WERI-Rb-1 (cell line): ENCODE data around the gene SLC2A10.

Experiments used
- DNase-seq: peaks from one replicate; pipeline ENCODE4 v3.0.0-alpha.2; 2020
- H3K27ac ChIP-seq: fragments of 250-450 bp; sonication (Bioruptor Pico); 2 replicates; pipeline ENCODE4 v1.5.1; 2020; ENCODE audit warnings: mild to moderate bottlenecking, moderate library complexity
- H3K27me3 ChIP-seq: fragments of 250-450 bp; sonication (Bioruptor Pico); 2 replicates; pipeline ENCODE4 v1.5.1; 2021; ENCODE audit warnings: mild to moderate bottlenecking, low read depth, moderate library complexity; ENCODE audit not compliant: insufficient read depth, severe bottlenecking
- H3K36me3 ChIP-seq: fragments of 250-450 bp; sonication (Bioruptor Pico); 2 replicates; pipeline ENCODE4 v1.5.1; 2020; ENCODE audit warnings: mild to moderate bottlenecking, moderate library complexity
- H3K4me3 ChIP-seq: 2 replicates; pipeline ENCODE4 v1.5.1; 2011; ENCODE audit warnings: low read depth, mild to moderate bottlenecking, control low read depth, low read length
- H3K9me3 ChIP-seq: fragments of 250-450 bp; sonication (Bioruptor Pico); 2 replicates; pipeline ENCODE4 v1.5.1; 2021; ENCODE audit warnings: mild to moderate bottlenecking, moderate library complexity; ENCODE audit not compliant: severe bottlenecking
- TF ChIP-seq, protein P1 (sequence below): IDR thresholded peaks from 2 replicates; pipeline ENCODE4 v1.5.1; 2011; ENCODE audit warnings: low read depth, mild to moderate bottlenecking, control low read depth, inconsistent platforms, low read length

Gene SLC2A10

DNA sequence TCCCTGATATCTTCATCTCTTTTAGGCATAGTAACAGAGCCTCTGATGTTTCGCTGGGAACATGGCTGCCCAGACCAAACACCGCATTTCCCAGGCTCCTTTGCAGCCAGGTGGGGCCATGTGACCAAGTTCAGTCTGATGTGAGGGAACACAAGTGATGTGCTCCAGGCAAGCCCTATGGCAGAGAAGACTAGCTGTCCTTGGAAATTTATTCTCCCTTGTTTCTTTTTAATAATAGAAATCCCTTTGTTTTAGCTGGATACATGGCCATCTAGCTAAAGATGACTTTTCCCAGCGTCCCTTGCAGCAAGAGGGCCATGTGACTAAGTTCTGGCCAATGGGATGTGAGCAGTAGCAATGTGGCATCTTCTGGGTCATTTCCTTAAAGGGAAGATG lies 30.8 kb downstream of the SLC2A10 start:
- TF ChIP-seq, protein P1, sequence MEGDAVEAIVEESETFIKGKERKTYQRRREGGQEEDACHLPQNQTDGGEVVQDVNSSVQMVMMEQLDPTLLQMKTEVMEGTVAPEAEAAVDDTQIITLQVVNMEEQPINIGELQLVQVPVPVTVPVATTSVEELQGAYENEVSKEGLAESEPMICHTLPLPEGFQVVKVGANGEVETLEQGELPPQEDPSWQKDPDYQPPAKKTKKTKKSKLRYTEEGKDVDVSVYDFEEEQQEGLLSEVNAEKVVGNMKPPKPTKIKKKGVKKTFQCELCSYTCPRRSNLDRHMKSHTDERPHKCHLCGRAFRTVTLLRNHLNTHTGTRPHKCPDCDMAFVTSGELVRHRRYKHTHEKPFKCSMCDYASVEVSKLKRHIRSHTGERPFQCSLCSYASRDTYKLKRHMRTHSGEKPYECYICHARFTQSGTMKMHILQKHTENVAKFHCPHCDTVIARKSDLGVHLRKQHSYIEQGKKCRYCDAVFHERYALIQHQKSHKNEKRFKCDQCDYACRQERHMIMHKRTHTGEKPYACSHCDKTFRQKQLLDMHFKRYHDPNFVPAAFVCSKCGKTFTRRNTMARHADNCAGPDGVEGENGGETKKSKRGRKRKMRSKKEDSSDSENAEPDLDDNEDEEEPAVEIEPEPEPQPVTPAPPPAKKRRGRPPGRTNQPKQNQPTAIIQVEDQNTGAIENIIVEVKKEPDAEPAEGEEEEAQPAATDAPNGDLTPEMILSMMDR: no peak
- Histone ChIP-seq H3K4me3 (no peak overlapping the region), H3K9me3 (peaks cover 4% of the 10 kb centered on the region), H3K27ac (no peak overlapping the region), H3K27me3 (no peaks in the 10 kb centered on the region), H3K36me3 (no peaks in the 10 kb centered on the region)
- no peak for DNase-seq

- H3K27me3 ChIP-seq: no peaks in the 10 kb centered on the region
- no peaks in the 10 kb centered on the region for H3K36me3 ChIP-seq
- H3K4me3 ChIP-seq: no peak overlapping the region
- DNase-seq: no peak
- TF ChIP-seq, protein P1: no peak
- no peak overlapping the region for H3K27ac ChIP-seq
- H3K9me3 ChIP-seq: peaks cover 4% of the 10 kb centered on the region
These were observed 32.6 kb downstream of the SLC2A10 start for GRCh38 chr20:46741924-46742668.

DNA sequence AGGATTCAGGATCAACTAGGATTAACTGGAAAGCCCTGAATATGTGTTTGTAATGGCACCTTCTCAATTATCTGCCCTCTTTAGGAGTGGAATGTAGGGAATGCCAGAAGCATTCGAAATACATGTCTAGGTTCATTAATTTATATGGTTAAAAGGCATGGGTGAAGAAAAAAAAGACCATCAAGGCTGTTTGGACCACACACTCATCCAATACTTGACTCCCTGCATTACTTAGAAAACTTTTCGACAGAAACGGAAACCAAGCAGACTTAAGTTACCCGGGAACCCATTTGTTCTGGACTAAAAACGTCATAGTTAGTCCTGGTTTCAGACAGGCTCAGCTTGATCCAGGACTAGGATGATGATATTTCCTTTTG lies 33.2 kb downstream of the SLC2A10 start:
- no peak overlapping the region for H3K27ac ChIP-seq
- H3K4me3 ChIP-seq: no peak overlapping the region
- DNase-seq: no peak
- no peaks in the 10 kb centered on the region for H3K36me3 ChIP-seq
- H3K27me3 ChIP-seq: no peaks in the 10 kb centered on the region
- TF ChIP-seq, protein P1: no peak
- H3K9me3 ChIP-seq: peaks cover 4% of the 10 kb centered on the region

DNA sequence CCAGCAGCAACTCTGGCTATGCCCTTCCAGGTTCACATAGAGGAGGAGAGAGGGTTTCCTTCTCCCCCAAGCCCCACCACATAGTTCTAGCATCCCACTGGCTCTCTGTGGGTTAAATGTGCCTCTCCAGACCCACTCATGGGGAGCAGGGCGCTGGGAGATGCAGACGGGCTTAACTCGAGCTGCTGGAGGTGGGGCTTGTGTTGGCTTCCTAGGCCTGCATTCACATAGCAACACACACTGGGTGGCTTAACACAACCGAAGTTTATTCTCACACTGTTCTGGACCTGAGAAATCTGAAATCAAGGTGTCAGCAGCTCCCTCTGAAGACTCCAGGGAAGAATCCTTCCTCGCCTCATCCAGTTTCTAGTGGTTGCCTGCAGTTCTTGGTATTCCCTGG lies 33.6 kb downstream of the SLC2A10 start:
- Histone ChIP-seq H3K27me3 (no peaks in the 10 kb centered on the region), H3K36me3 (no peaks in the 10 kb centered on the region), H3K27ac (no peak overlapping the region), H3K9me3 (peaks cover 4% of the 10 kb centered on the region), H3K4me3 (no peak overlapping the region)
- no peak for DNase-seq
- TF ChIP-seq, protein P1: no peak

- Histone ChIP-seq H3K27ac (no peak overlapping the region), H3K9me3 (no peaks in the 10 kb centered on the region), H3K36me3 (no peaks in the 10 kb centered on the region), H3K4me3 (no peak overlapping the region), H3K27me3 (no peaks in the 10 kb centered on the region)
- TF ChIP-seq, protein P1: no peak
- DNase-seq: no peak
These were observed 37.6 kb downstream of the SLC2A10 start for GRCh38 chr20:46746956-46747526.
